Prostate gland (tissue), 2 donors: Measurements from ENCODE around the gene SEC14L1.

Experiments used
- POLR2A ChIP-seq: fragments of 450-650 bp; IDR thresholded peaks from one replicate; pipeline ENCODE4 v1.6.1; 2016; ENCODE audit warnings: antibody characterized with exemption, mild to moderate bottlenecking
- TF ChIP-seq, protein P1 (sequence below), 4 experiments: fragments of 200-600 bp in 2 of 4; fragments of 450-650 bp in 2 of 4; sonication (generic) in 2 of 4; IDR thresholded peaks; 1 replicate in 3 of 4; 2 replicates in 1 of 4; pipeline ENCODE4 v1.5.1; 2016 to 2019; ENCODE audit warnings: antibody characterized with exemption in 4 of 4, mild to moderate bottlenecking in 2 of 4, moderate library complexity in 2 of 4

DNA sequence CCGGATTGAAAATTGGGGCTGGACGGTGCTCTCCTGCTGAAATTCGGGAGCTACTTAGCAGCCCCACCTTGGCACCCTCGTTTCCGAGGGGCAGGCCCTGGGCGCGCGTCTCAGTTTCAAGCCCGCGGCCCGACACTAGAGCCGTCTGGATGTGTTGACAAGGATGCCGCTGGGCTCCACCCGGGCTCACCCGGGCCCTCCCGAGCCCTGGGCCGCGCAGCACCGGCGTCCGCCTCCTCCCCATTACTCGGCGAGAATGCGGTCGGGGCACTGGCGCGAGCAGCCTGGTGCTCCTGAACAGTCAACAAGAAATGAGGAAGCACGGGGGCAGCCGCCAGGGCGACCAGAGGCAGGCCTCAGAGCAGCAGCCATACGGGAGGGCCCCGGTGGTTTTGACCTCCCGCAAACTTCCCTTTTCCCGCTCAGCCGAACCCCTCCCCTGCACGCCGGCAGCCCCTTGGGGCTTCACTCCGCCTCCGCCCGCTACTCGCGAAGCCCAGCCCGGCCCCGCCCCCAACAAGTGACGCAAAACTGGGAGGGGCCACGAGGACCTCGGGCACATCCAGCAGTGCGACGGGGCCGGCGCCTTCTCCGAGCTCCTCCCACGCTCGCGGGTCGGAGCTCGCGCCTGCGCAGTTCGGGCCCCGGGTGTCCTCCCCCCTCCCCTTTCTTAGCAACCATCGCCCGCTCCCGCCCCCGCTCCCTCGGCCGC is 447 bp upstream of the SEC14L1 start:
- TF ChIP-seq, protein P1, sequence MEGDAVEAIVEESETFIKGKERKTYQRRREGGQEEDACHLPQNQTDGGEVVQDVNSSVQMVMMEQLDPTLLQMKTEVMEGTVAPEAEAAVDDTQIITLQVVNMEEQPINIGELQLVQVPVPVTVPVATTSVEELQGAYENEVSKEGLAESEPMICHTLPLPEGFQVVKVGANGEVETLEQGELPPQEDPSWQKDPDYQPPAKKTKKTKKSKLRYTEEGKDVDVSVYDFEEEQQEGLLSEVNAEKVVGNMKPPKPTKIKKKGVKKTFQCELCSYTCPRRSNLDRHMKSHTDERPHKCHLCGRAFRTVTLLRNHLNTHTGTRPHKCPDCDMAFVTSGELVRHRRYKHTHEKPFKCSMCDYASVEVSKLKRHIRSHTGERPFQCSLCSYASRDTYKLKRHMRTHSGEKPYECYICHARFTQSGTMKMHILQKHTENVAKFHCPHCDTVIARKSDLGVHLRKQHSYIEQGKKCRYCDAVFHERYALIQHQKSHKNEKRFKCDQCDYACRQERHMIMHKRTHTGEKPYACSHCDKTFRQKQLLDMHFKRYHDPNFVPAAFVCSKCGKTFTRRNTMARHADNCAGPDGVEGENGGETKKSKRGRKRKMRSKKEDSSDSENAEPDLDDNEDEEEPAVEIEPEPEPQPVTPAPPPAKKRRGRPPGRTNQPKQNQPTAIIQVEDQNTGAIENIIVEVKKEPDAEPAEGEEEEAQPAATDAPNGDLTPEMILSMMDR (IDR thresholded peaks at IDR 0.05) = peak in 3 of 4 experiments; percentile 21 to 39 (median 36)
- TF ChIP-seq POLR2A = peak; percentile 99
